Psoas muscle (tissue), 8 donors: ENCODE results near the gene PGBD5. TPM values are rescaled to one million over a fixed set of nuclear protein-coding genes. Genes with fewer than 3 reads are reported as not detected.

Experiments
- ATAC-seq, 4 donors: fragments of 200-7000 bp; cut with Tn5 transposase; one replicate each; pipeline ENCODE4 v1.9.1; 2020; ENCODE audit warnings: moderate library complexity in 3 of 4, mild to moderate bottlenecking in 2 of 4
- DNase-seq, 2 donors: peaks; one replicate each; pipeline ENCODE4 v3.0.0-alpha.2; 2020
- H3K27ac ChIP-seq: fragments of 200-600 bp; one replicate; pipeline ENCODE4 v1.8.0; 2022
- H3K27me3 ChIP-seq, 3 donors: fragments of 200-600 bp in 1 of 3; one replicate each; pipeline versions ENCODE4 v1.6.1 to v1.8.0; 2013 to 2022; ENCODE audit warnings: low read length in 2 of 3, mild to moderate bottlenecking in 2 of 3, moderate library complexity in 1 of 3; ENCODE audit not compliant: insufficient read depth in 3 of 3
- H3K36me3 ChIP-seq, 2 donors: fragments of 200-600 bp in 1 of 2; one replicate each; pipeline versions ENCODE4 v1.6.1 to v1.8.0; 2013 to 2022; ENCODE audit warnings: low read depth in 1 of 2, mild to moderate bottlenecking in 1 of 2, moderate library complexity in 1 of 2; ENCODE audit not compliant: insufficient read depth in 1 of 2
- H3K4me1 ChIP-seq: fragments of 200-600 bp; one replicate; pipeline ENCODE4 v1.8.0; 2022
- H3K4me3 ChIP-seq: fragments of 200-600 bp; one replicate; pipeline ENCODE4 v1.8.0; 2022; ENCODE audit warnings: mild to moderate bottlenecking
- H3K9me3 ChIP-seq: fragments of 200-600 bp; one replicate; pipeline ENCODE4 v1.8.0; 2022
- WGBS, 3 donors: extraction: QIAGEN DNeasy Blood & Tissue Kit; methylation state at CpG; one replicate each; pipeline versions ENCODE4 v1.1.6 to v1.1.7; 2013; 5-methylcytosine and 5-hydroxymethylcytosine counted together
- intact Hi-C, 2 donors: fragments of 100-400 bp; cut with DNase I; formaldehyde crosslinking; loops; one replicate each; pipeline versions ENCODE4 v1.11.0 to v1.14.2; 2022
- polyA plus RNA-seq, 3 donors: library from polyadenylated mRNA; stranded (reverse); fragments of 200-250 nt; gene quantifications; one replicate each; pipeline ENCODE4 v1.2.3, GENCODE V29; 2013
- total RNA-seq, 4 donors: library from RNA; stranded (reverse); fragmentation: NEBNext Ultra II Directional in 2 of 4; extraction: Animal tissue kit (Norgen Biotek cat#: 25700) in 2 of 4; gene quantifications; one replicate each; pipeline versions ENCODE4 v1.2.1 to v1.2.4, GENCODE V29; 2021 to 2023
- TF ChIP-seq, protein P1 (sequence below): fragments of 200-600 bp; IDR thresholded peaks from one replicate; pipeline ENCODE4 v1.8.0; 2022; ENCODE audit warnings: antibody characterized with exemption
- donor health status: healthy with polysubstance abuse.
- donor health status: DM: no; HTN: no; CAD: no; lungs with moderate emphysema.
- donor health status: Bipolar disorder and iron deficiency.
- donor health status: healthy.
- donor health status: DM: yes; HTN: yes; CAD: no.
- donor health status: DM: no; HTN: no; CAD: no.
- donor health status: DM: no; HTN: no; CAD: no.
- donor health status: DM: yes; HTN: yes; CAD: no.

Gene PGBD5
- total and polyA plus RNA-seq, 7 donors: 2.1 to 9.8 (median 4.5) TPM

DNA sequence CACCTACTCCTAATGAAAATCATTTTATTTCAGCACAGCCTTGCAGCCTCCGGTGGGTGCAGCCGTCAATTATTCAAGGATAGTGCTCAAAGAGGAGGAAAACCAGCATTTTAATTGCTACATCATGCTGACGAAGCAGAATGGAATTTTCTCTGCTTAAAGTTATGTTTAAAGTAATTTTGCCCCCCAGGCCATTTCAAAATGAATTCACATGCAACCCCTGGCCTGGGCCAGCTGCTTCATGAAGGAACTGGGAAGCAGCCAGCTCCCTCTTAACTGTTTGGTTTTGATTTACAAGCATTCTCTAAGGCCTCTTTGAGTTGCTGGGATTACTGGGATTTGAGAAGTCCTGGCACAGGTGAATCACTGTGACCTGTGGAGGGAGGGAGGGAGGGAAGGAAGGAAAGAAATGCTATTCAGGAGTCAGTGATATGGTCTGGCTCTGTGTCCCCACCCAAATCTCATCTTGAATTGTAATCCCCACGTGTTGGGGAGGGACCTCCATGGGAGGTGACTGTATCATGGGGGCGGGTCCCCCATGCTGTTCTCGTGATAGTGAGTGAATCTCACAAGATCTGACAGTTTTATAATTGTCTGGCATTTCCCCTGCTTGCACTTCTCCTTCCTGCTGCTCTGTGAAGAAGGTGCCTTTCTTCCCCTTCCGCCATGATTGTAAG lies 66.0 kb downstream of the PGBD5 start:
- WGBS, 3 donors: 69 to 79% (median 78%) methylated on average over 7 of the region's 7 CpGs
- Histone ChIP-seq H3K36me3 (no peaks in the 10 kb centered on the region), H3K4me1 (no peaks in the 10 kb centered on the region), H3K27me3 (no peaks in the 10 kb centered on the region), H3K4me3 (no peak overlapping the region), H3K9me3 (no peaks in the 10 kb centered on the region), H3K27ac (no peak overlapping the region)
- ATAC-seq (no peak), DNase-seq (no peak)
- TF ChIP-seq, protein P1, sequence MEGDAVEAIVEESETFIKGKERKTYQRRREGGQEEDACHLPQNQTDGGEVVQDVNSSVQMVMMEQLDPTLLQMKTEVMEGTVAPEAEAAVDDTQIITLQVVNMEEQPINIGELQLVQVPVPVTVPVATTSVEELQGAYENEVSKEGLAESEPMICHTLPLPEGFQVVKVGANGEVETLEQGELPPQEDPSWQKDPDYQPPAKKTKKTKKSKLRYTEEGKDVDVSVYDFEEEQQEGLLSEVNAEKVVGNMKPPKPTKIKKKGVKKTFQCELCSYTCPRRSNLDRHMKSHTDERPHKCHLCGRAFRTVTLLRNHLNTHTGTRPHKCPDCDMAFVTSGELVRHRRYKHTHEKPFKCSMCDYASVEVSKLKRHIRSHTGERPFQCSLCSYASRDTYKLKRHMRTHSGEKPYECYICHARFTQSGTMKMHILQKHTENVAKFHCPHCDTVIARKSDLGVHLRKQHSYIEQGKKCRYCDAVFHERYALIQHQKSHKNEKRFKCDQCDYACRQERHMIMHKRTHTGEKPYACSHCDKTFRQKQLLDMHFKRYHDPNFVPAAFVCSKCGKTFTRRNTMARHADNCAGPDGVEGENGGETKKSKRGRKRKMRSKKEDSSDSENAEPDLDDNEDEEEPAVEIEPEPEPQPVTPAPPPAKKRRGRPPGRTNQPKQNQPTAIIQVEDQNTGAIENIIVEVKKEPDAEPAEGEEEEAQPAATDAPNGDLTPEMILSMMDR: no peak
- intact Hi-C loops: no loop called here

DNA sequence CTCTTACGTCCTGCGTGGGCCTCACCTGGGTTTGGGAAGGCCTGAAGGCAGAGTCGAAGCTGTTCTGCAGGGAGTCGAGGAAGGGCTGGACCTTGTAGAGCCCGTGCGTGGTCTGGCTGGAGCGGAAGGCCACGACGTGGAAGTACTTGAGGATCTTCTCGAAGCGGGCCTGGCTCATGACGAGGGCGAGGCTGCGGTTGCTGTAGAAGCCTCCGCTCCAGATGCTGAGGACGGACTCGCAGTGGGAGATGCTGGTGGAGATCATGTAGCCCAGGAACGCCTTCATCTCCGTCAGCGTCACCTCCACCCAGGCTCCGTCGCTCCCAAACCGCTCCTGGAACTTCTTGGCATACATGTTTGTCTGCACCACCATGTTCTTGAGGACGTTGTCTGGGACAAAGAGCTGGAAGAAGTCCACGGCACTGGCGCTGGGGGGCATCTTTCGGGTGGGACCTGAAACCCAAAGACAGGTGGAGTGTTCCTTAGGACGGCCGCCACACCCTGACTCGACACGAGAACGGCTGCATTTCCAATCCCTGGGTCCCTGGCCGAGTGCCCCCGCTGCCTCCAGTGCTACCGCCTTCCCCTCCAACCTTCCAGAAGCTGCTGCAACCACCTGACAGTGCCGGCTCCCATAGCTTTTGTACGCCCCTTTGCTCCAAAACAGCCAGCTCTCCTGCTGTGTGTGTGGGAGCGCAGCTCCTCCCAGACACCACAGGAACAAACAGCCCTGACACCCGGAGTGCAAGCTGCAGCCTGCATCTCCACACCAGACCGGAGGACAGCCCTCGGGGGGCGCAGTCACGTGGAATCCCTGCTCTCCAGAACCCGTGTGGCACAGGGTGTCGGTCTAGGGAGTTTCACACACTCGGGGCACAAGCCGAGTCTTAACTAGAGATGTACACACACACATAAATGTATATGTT lies 69.0 kb downstream of the PGBD5 start:
- TF ChIP-seq, protein P1: no peak
- Histone ChIP-seq H3K4me1 (no peaks in the 10 kb centered on the region), H3K4me3 (no peak overlapping the region), H3K36me3 (no peaks in the 10 kb centered on the region), H3K27me3 (no peaks in the 10 kb centered on the region), H3K27ac (no peak overlapping the region), H3K9me3 (no peaks in the 10 kb centered on the region)
- 89 to 92% (median 90%) methylated on average over 47 of the region's 47 CpGs for WGBS, 3 donors
- no peak for ATAC-seq
- intact Hi-C loops: no loop called here
- DNase-seq: no peak

DNA sequence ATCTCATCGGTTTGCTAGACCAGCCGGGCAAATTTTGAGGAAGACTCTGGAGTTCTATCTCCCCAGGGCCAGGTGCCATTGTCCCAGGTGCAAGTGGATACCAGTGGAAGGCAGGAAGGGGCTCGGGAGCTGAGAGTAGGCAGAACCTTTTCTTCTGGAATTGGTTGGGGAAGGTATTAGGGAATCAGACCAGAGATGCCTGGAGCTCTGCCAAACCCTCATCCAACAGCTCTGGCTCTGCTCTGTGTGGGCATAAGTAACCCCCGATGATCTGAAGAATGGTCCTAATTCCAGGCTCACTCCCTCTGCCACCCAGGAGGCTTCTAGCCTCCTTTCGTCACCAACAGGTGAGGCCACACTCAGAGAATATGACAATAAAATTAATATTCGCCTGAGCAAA lies 69.9 kb downstream of the PGBD5 start:
- TF ChIP-seq, protein P1: no peak
- Histone ChIP-seq H3K4me1 (peaks cover 3% of the 10 kb centered on the region), H3K27ac (no peak overlapping the region), H3K27me3 (no peaks in the 10 kb centered on the region), H3K36me3 (no peaks in the 10 kb centered on the region), H3K4me3 (no peak overlapping the region), H3K9me3 (no peaks in the 10 kb centered on the region)
- WGBS, 3 donors: 84 to 89% (median 87%) methylated on average over 6 of the region's 6 CpGs
- intact Hi-C loops: no loop called here
- ATAC-seq (no peak), DNase-seq (no peak)

DNA sequence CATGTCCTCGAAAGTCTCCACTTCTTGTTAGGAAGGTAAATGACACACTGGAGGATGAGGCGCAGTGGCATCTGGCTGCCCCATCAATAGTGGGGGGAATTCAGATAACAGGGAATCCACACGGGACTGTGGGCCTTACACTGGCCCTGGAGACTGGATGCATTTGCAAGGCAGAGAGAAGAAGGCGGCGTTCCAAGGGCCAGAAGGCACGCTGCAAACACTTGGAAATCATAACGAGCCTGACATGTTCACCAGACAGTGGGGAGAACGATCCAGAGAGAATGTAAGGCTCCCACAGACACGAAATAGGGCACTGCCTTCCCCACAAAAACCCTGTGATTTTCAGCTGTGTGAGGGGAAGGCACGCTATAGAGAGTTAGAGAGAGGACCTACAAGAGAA lies 70.5 kb downstream of the PGBD5 start:
- whole genome bisulfite sequencing, 3 donors: 75 to 90% (median 86%) methylated on average over 10 of the region's 10 CpGs
- H3K27me3 ChIP-seq: no peaks in the 10 kb centered on the region
- DNase-seq (no peak), ATAC-seq (no peak)
- H3K4me3 ChIP-seq: no peak overlapping the region
- no peak overlapping the region for H3K27ac ChIP-seq
- H3K36me3 ChIP-seq: no peaks in the 10 kb centered on the region
- H3K9me3 ChIP-seq: no peaks in the 10 kb centered on the region
- intact Hi-C loops: no loop called here
- TF ChIP-seq, protein P1: no peak
- H3K4me1 ChIP-seq: peaks cover 7% of the 10 kb centered on the region
